SK-N-SH treated with all-trans-retinoic acid at 6 μM for 48 hours (cell line): Measurements from ENCODE around the gene GOLGA3.

Experiments
- ARNTL ChIP-seq: fragments of 450-650 bp; formaldehyde crosslinking; IDR thresholded peaks from 2 replicates; pipeline ENCODE4 v1.5.0; 2020; ENCODE audit warnings: low read depth, mild to moderate bottlenecking, moderate library complexity, borderline replicate concordance
- CSDC2 ChIP-seq: fragments of 250-450 bp; sonication (Bioruptor Pico); IDR thresholded peaks from 2 replicates; pipeline ENCODE4 v1.5.0; 2020; ENCODE audit warnings: mild to moderate bottlenecking, moderate library complexity
- ESRRG ChIP-seq: fragments of 250-450 bp; sonication (Bioruptor Pico); IDR thresholded peaks from 2 replicates; pipeline ENCODE4 v1.6.1; 2021; ENCODE audit warnings: mild to moderate bottlenecking
- GLIS3 ChIP-seq: fragments of 250-450 bp; sonication (Bioruptor Pico); IDR thresholded peaks from 2 replicates; pipeline ENCODE4 v1.5.0; 2020; ENCODE audit warnings: mild to moderate bottlenecking, moderate library complexity
- OSR1 ChIP-seq: fragments of 250-450 bp; sonication (Bioruptor Pico); IDR thresholded peaks from 2 replicates; pipeline ENCODE4 v1.8.0; 2022; ENCODE audit warnings: moderate library complexity, mild to moderate bottlenecking, inconsistent platforms
- PPARA ChIP-seq: fragments of 250-450 bp; sonication (Bioruptor Pico); IDR thresholded peaks from 2 replicates; pipeline ENCODE4 v1.5.0; 2020; ENCODE audit warnings: mild to moderate bottlenecking, borderline replicate concordance
- SNAI2 ChIP-seq: fragments of 250-450 bp; sonication (Bioruptor Pico); IDR thresholded peaks from 2 replicates; pipeline ENCODE4 v1.5.0; 2020; ENCODE audit warnings: mild to moderate bottlenecking, moderate library complexity
- TCF4 ChIP-seq: fragments of 250-450 bp; sonication (Bioruptor Pico); IDR thresholded peaks from 2 replicates; pipeline ENCODE4 v1.8.0; 2021; ENCODE audit warnings: mild to moderate bottlenecking, moderate library complexity, borderline replicate concordance
- TOX ChIP-seq: fragments of 250-450 bp; sonication (Bioruptor Pico); IDR thresholded peaks from 2 replicates; pipeline ENCODE4 v1.8.0; 2021; ENCODE audit warnings: mild to moderate bottlenecking, moderate library complexity, borderline replicate concordance
- ZFP3 ChIP-seq: fragments of 250-450 bp; sonication (Bioruptor Pico); IDR thresholded peaks from 2 replicates; pipeline ENCODE4 v1.5.0; 2020; ENCODE audit warnings: mild to moderate bottlenecking, moderate library complexity
- TF ChIP-seq, protein P1 (sequence below): fragments of 250-450 bp; sonication (Bioruptor Pico); IDR thresholded peaks from 2 replicates; pipeline ENCODE4 v1.5.0; 2020; ENCODE audit warnings: mild to moderate bottlenecking, moderate library complexity
- TF ChIP-seq, protein P2 (sequence below): fragments of 250-450 bp; sonication (Bioruptor Pico); IDR thresholded peaks from 2 replicates; pipeline ENCODE4 v1.5.1; 2021; ENCODE audit warnings: mild to moderate bottlenecking, moderate library complexity

DNA sequence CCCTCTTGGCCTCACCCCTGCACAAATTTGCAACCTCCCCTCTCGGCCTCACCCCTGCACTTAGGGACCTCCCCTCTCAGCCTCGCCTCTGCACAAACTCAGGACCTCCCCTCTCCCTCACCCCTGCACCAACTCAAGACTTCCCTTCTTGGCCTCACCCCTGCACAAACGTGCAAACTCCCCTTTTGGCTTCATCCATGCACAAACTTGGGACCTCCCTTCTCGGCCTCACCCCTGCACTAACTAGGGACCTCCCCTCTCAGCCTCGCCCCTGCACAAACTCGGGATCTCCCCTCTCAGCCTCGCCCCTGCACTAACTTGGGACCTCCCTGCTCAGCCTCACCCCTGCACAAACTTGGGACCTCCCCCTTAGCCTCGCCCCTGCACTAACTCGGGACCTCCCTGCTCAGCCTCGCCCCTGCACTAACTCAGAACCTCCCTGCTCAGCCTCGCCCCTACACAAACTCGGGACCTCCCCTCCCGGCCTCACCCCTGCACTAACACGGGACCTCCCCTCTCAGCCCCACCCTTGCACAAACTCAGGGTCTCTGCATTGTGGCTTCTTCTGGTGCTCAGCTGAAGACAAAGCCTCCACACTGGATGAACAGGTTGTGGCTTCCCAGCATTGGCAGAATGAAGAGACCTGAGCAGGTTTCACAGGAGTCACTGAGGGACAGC lies 11.0 kb upstream of the GOLGA3 start:
- TF ChIP-seq GLIS3 (CRISPR knock-in tag): no peak
- no peak for TF ChIP-seq CSDC2 (CRISPR knock-in tag)
- no peak for TF ChIP-seq SNAI2 (CRISPR knock-in tag)
- TF ChIP-seq, protein P1, sequence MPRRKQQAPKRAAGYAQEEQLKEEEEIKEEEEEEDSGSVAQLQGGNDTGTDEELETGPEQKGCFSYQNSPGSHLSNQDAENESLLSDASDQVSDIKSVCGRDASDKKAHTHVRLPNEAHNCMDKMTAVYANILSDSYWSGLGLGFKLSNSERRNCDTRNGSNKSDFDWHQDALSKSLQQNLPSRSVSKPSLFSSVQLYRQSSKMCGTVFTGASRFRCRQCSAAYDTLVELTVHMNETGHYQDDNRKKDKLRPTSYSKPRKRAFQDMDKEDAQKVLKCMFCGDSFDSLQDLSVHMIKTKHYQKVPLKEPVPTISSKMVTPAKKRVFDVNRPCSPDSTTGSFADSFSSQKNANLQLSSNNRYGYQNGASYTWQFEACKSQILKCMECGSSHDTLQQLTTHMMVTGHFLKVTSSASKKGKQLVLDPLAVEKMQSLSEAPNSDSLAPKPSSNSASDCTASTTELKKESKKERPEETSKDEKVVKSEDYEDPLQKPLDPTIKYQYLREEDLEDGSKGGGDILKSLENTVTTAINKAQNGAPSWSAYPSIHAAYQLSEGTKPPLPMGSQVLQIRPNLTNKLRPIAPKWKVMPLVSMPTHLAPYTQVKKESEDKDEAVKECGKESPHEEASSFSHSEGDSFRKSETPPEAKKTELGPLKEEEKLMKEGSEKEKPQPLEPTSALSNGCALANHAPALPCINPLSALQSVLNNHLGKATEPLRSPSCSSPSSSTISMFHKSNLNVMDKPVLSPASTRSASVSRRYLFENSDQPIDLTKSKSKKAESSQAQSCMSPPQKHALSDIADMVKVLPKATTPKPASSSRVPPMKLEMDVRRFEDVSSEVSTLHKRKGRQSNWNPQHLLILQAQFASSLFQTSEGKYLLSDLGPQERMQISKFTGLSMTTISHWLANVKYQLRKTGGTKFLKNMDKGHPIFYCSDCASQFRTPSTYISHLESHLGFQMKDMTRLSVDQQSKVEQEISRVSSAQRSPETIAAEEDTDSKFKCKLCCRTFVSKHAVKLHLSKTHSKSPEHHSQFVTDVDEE: no peak
- TF ChIP-seq ARNTL (CRISPR knock-in tag): no peak
- no peak for TF ChIP-seq ESRRG (CRISPR knock-in tag)
- no peak for TF ChIP-seq TOX (CRISPR knock-in tag)
- no peak for TF ChIP-seq OSR1 (CRISPR knock-in tag)
- TF ChIP-seq, protein P2, sequence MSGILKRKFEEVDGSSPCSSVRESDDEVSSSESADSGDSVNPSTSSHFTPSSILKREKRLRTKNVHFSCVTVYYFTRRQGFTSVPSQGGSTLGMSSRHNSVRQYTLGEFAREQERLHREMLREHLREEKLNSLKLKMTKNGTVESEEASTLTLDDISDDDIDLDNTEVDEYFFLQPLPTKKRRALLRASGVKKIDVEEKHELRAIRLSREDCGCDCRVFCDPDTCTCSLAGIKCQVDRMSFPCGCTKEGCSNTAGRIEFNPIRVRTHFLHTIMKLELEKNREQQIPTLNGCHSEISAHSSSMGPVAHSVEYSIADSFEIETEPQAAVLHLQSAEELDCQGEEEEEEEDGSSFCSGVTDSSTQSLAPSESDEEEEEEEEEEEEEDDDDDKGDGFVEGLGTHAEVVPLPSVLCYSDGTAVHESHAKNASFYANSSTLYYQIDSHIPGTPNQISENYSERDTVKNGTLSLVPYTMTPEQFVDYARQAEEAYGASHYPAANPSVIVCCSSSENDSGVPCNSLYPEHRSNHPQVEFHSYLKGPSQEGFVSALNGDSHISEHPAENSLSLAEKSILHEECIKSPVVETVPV (CRISPR knock-in tag): no peak
- TF ChIP-seq TCF4 (CRISPR knock-in tag): no peak
- no peak for TF ChIP-seq ZFP3
- no peak for TF ChIP-seq PPARA (CRISPR knock-in tag)
